Chondrocyte (in vitro differentiated cells): ENCODE measurements around the gene DCBLD2. TPM values are rescaled to one million over a fixed set of nuclear protein-coding genes. Genes with fewer than 3 reads are reported as not detected.

ENCODE experiments used
- DNase-seq: peaks from one replicate; pipeline ENCODE4 v3.0.0; 2021; ENCODE audit warnings: mixed read lengths, low spot score
- H3K27ac Mint-ChIP-seq: one replicate; pipeline ENCODE4 v1.8.0; 2021; ENCODE audit warnings: mild to moderate bottlenecking, moderate library complexity, mixed read lengths; ENCODE audit not compliant: unreplicated experiment
- H3K27me3 Mint-ChIP-seq: 2 replicates; pipeline ENCODE4 v1.8.0; 2021; ENCODE audit warnings: low read depth, mixed read lengths
- H3K36me3 Mint-ChIP-seq: 2 replicates; pipeline ENCODE4 v1.8.0; 2021; ENCODE audit warnings: low read depth, mixed read lengths
- H3K4me1 Mint-ChIP-seq: 2 replicates; pipeline ENCODE4 v1.8.0; 2021; ENCODE audit warnings: low read depth, mild to moderate bottlenecking, mixed read lengths
- H3K4me3 Mint-ChIP-seq: one replicate; pipeline ENCODE4 v1.8.0; 2021; ENCODE audit warnings: mild to moderate bottlenecking, moderate library complexity, mixed read lengths; ENCODE audit not compliant: unreplicated experiment
- H3K9me3 Mint-ChIP-seq: 2 replicates; pipeline ENCODE4 v1.8.0; 2021; ENCODE audit warnings: low read depth, mixed read lengths
- CTCF ChIP-seq: fragments of 200-600 bp; sonication (generic); IDR thresholded peaks from 2 replicates; pipeline ENCODE4 v1.5.0; 2021; ENCODE audit warnings: antibody characterized with exemption, mild to moderate bottlenecking, moderate library complexity
- total RNA-seq: library from RNA; stranded (reverse); gene quantifications from 3 replicates; pipeline ENCODE4 v1.2.1, GENCODE V29; 2021

DCBLD2 gene
- total RNA-seq, 1 donor from 2014 or later = 63.2 TPM

- H3K27me3 Mint-ChIP-seq = no peaks in the 10 kb centered on the region
- no peaks in the 10 kb centered on the region for H3K36me3 Mint-ChIP-seq
- H3K4me1 Mint-ChIP-seq = peaks cover 43% of the 10 kb centered on the region
- no peak for TF ChIP-seq CTCF
- DNase-seq = no peak
- H3K27ac Mint-ChIP-seq = no peak overlapping the region
- no peak overlapping the region for H3K4me3 Mint-ChIP-seq
- no peaks in the 10 kb centered on the region for H3K9me3 Mint-ChIP-seq
Measured at GRCh38 chr3:98921957-98922356, 20.5 kb upstream of the DCBLD2 start.

GRCh38 chr3:98920166-98920565 lies 18.7 kb upstream of the DCBLD2 start:
- Mint-ChIP-seq H3K27me3 (no peaks in the 10 kb centered on the region), H3K4me1 (peaks cover 43% of the 10 kb centered on the region)

GRCh38 chr3:98918586-98918985 lies 17.1 kb upstream of the DCBLD2 start:
- peaks cover 43% of the 10 kb centered on the region for H3K4me1 Mint-ChIP-seq
- no peak overlapping the region for H3K4me3 Mint-ChIP-seq
- no peak for DNase-seq
- H3K27ac Mint-ChIP-seq = peak overlapping the region; percentile 23
- no peak for TF ChIP-seq CTCF
- no peaks in the 10 kb centered on the region for H3K36me3 Mint-ChIP-seq
- H3K27me3 Mint-ChIP-seq = no peaks in the 10 kb centered on the region
- H3K9me3 Mint-ChIP-seq = no peaks in the 10 kb centered on the region

More at GRCh38 chr3:98920166-98920565, 18.7 kb upstream of the DCBLD2 start:
- Mint-ChIP-seq H3K36me3 (no peaks in the 10 kb centered on the region), H3K27ac (no peak overlapping the region), H3K9me3 (no peaks in the 10 kb centered on the region), H3K4me3 (no peak overlapping the region)
- no peak for DNase-seq
- TF ChIP-seq CTCF = no peak

- no peak for DNase-seq
- no peaks in the 10 kb centered on the region for H3K27me3 Mint-ChIP-seq
- no peak overlapping the region for H3K4me3 Mint-ChIP-seq
- no peaks in the 10 kb centered on the region for H3K9me3 Mint-ChIP-seq
- H3K27ac Mint-ChIP-seq = no peak overlapping the region
- TF ChIP-seq CTCF = no peak
- peaks cover 37% of the 10 kb centered on the region for H3K4me1 Mint-ChIP-seq
- no peaks in the 10 kb centered on the region for H3K36me3 Mint-ChIP-seq
Measured at GRCh38 chr3:98917608-98918007, 16.1 kb upstream of the DCBLD2 start.

- H3K36me3 Mint-ChIP-seq = peaks cover 2% of the 10 kb centered on the region
- H3K9me3 Mint-ChIP-seq = peaks cover 15% of the 10 kb centered on the region
- no peak for TF ChIP-seq CTCF
- no peaks in the 10 kb centered on the region for H3K27me3 Mint-ChIP-seq
- DNase-seq = no peak
- peaks cover 20% of the 10 kb centered on the region for H3K4me1 Mint-ChIP-seq
- H3K4me3 Mint-ChIP-seq = no peak overlapping the region
- H3K27ac Mint-ChIP-seq = no peak overlapping the region
Measured at GRCh38 chr3:98914210-98915080, 12.9 kb upstream of the DCBLD2 start.
